ENCODE data around the gene EPB41L5.

- TF ChIP-seq CTCF (IDR thresholded peaks at IDR 0.05; ENCODE audit: insufficient read depth, low read depth, low read length) = no peak
- TF ChIP-seq EZH2 (IDR thresholded peaks at IDR 0.05; ENCODE audit: insufficient read depth, low read length) = no peak
Observed at GRCh38 chr2:120034621-120035020, 21.7 kb downstream of the EPB41L5 start.
